Measurements from ENCODE around the gene MACF1. TPM values are rescaled to one million over a fixed set of nuclear protein-coding genes. Genes with fewer than 3 reads are reported as not detected.
"Not testable (repeated sequence)": the region's sequence is repeated elsewhere in the genome, so short reads cannot be mapped to it uniquely, and the experiment has no call there.

The MACF1 gene
- total and polyA plus RNA-seq, 9 donors, result 93.6 to 331 (median 247) TPM

GRCh38 chr1:39500862-39501389 lies 296.4 kb downstream of the MACF1 start:
- H3K36me3 ChIP-seq, result no peaks in the 10 kb centered on the region
- intact Hi-C loops (cut with DNase I), result no loop called here
- no peaks in the 10 kb centered on the region for H3K9me3 ChIP-seq
- no peak for DNase-seq
- H3K4me1 ChIP-seq (ENCODE audit: insufficient read depth), result peaks cover 16% of the 10 kb centered on the region
- H3K27me3 ChIP-seq, result no peaks in the 10 kb centered on the region
- H3K4me3 ChIP-seq, result no peak overlapping the region
- WGBS, 3 donors, result 83 to 90% (median 88%) methylated on average over 4 of the region's 4 CpGs
- no peak overlapping the region for H3K27ac ChIP-seq
- TF ChIP-seq CTCF (IDR thresholded peaks at IDR 0.05), result no peak
- TF ChIP-seq POLR2A (IDR thresholded peaks at IDR 0.05), result no peak
- TF ChIP-seq EP300 (IDR thresholded peaks at IDR 0.05), result no peak

GRCh38 chr1:39501666-39502065 lies 297.2 kb downstream of the MACF1 start:
- H3K27ac ChIP-seq, result no peak overlapping the region
- no peaks in the 10 kb centered on the region for H3K9me3 ChIP-seq
- TF ChIP-seq CTCF (IDR thresholded peaks at IDR 0.05) (no peak), EP300 (IDR thresholded peaks at IDR 0.05) (no peak), POLR2A (IDR thresholded peaks at IDR 0.05) (no peak)
- no peaks in the 10 kb centered on the region for H3K36me3 ChIP-seq
- DNase-seq, result no peak
- no peak overlapping the region for H3K4me3 ChIP-seq
- intact Hi-C loops (cut with DNase I), result no loop called here
- H3K27me3 ChIP-seq, result no peaks in the 10 kb centered on the region
- peaks cover 16% of the 10 kb centered on the region for H3K4me1 ChIP-seq (ENCODE audit: insufficient read depth)
- WGBS, 3 donors, result 76 to 86% (median 76%) methylated on average over 5 of the region's 5 CpGs

GRCh38 chr1:39504436-39504835 lies 299.9 kb downstream of the MACF1 start:
- H3K4me3 ChIP-seq; H3K4me1 ChIP-seq (ENCODE audit: insufficient read depth); H3K9me3 ChIP-seq; H3K36me3 ChIP-seq; H3K27me3 ChIP-seq; DNase-seq; intact Hi-C loops (cut with DNase I); H3K27ac ChIP-seq: not testable (repeated sequence)
- 80 to 82% (median 81%) methylated on average over 9 of the region's 9 CpGs for WGBS, 3 donors

- H3K9me3 ChIP-seq, result no peaks in the 10 kb centered on the region
- no peak for DNase-seq
- no peak overlapping the region for H3K4me3 ChIP-seq
- no peaks in the 10 kb centered on the region for H3K36me3 ChIP-seq
- intact Hi-C loops (cut with DNase I), result no loop called here
- peaks cover under 1% of the 10 kb centered on the region for H3K4me1 ChIP-seq (ENCODE audit: insufficient read depth)
- H3K27ac ChIP-seq, result no peak overlapping the region
- TF ChIP-seq EP300 (IDR thresholded peaks at IDR 0.05) (no peak), POLR2A (IDR thresholded peaks at IDR 0.05) (no peak), CTCF (IDR thresholded peaks at IDR 0.05) (no peak)
- H3K27me3 ChIP-seq, result no peaks in the 10 kb centered on the region
These were observed 300.8 kb downstream of the MACF1 start for GRCh38 chr1:39505289-39505688.

- TF ChIP-seq CTCF (IDR thresholded peaks at IDR 0.05) (no peak), EP300 (IDR thresholded peaks at IDR 0.05) (no peak), POLR2A (IDR thresholded peaks at IDR 0.05) (no peak)
- Histone ChIP-seq H3K36me3 (no peaks in the 10 kb centered on the region), H3K27ac (no peak overlapping the region), H3K4me3 (no peak overlapping the region), H3K27me3 (no peaks in the 10 kb centered on the region), H3K9me3 (no peaks in the 10 kb centered on the region), H3K4me1 (ENCODE audit: insufficient read depth) (no peaks in the 10 kb centered on the region)
- intact Hi-C loops (cut with DNase I), result no loop called here
- DNase-seq, result peak in 1 of 5 donors; percentile 37
- WGBS, 3 donors, result 84 to 86% (median 84%) methylated on average over 14 of the region's 14 CpGs
These were observed 302.9 kb downstream of the MACF1 start for GRCh38 chr1:39507230-39507928.
